SK-N-SH (cell line): Measurements from ENCODE around the gene CACNA2D4. TPM values are rescaled to one million over a fixed set of nuclear protein-coding genes. Genes with fewer than 3 reads are reported as not detected.

Experiments
- CTCF ChIA-PET: fragments of 300-600, 350-600 bp; formaldehyde crosslinking; extraction: SDS; loops from one replicate; lab custom pipeline; 2021; lab: Yijun Ruan, JAX
- POLR2A ChIA-PET: fragments of 350-600 bp; sonication (Branson Sonifier 250); formaldehyde crosslinking; extraction: SDS; loops from one replicate; lab custom pipeline; 2020; ENCODE audit warnings: antibody characterized with exemption, inconsistent platforms; lab: Yijun Ruan, JAX
- DNase-seq: peaks from one replicate; pipeline ENCODE4 v3.0.0; 2012
- H2AFZ ChIP-seq: fragments of 200-600 bp; sonication (generic); 2 replicates; pipeline ENCODE4 v1.8.1; 2016; ENCODE audit warnings: antibody characterized with exemption, mild to moderate bottlenecking, low read depth
- H3F3A ChIP-seq: fragments of 200-600 bp; sonication (generic); replicated peaks from 2 replicates; pipeline ENCODE3; 2016; ENCODE audit warnings: antibody characterized with exemption, mild to moderate bottlenecking; ENCODE audit not compliant: insufficient read depth
- H3K27ac ChIP-seq, 2 experiments: fragments of 200-500 bp in 1 of 2; fragments of 200-600 bp in 1 of 2; sonication (Bioruptor generic) in 1 of 2; sonication (generic), shearing (Covaris generic) in 1 of 2; 2 replicates each; pipeline versions ENCODE4 v1.5.1 to v1.6.1; 2014 to 2016; ENCODE audit warnings: low read depth in 2 of 2, inconsistent platforms in 1 of 2, low read length in 1 of 2, mild to moderate bottlenecking in 1 of 2, mixed read lengths in 1 of 2
- H3K27me3 ChIP-seq: fragments of 200-600 bp; sonication (generic), shearing (Covaris generic); 2 replicates; pipeline ENCODE4 v1.6.1; 2016; ENCODE audit warnings: mixed run types; ENCODE audit not compliant: insufficient read depth
- H3K36me3 ChIP-seq, 2 experiments: fragments of 200-500 bp in 1 of 2; fragments of 200-600 bp in 1 of 2; sonication (Bioruptor generic) in 1 of 2; sonication (generic) in 1 of 2; replicated peaks in 1 of 2; 2 replicates each; pipeline versions ENCODE3 to v1.5.1; 2014 to 2016; ENCODE audit warnings: low read length in 1 of 2, mild to moderate bottlenecking in 1 of 2; ENCODE audit not compliant: insufficient read depth in 2 of 2, control insufficient read depth in 1 of 2
- H3K4me1 ChIP-seq, 2 experiments: fragments of 200-500 bp in 1 of 2; fragments of 200-600 bp in 1 of 2; sonication (Bioruptor generic) in 1 of 2; sonication (generic), shearing (Covaris generic) in 1 of 2; 2 replicates each; pipeline versions ENCODE4 v1.5.1 to v1.6.1; 2014 to 2016; ENCODE audit warnings: low read depth in 1 of 2, low read length in 1 of 2, mixed run types in 1 of 2; ENCODE audit not compliant: insufficient read depth in 2 of 2, control insufficient read depth in 1 of 2
- H3K4me2 ChIP-seq: fragments of 200-600 bp; sonication (generic), shearing (Covaris generic); 2 replicates; pipeline ENCODE4 v1.6.1; 2017; ENCODE audit warnings: mixed run types
- H3K4me3 ChIP-seq, 2 experiments: fragments of 200-500 bp in 1 of 2; fragments of 200-600 bp in 1 of 2; sonication (Bioruptor generic) in 1 of 2; sonication (generic), shearing (Covaris generic) in 1 of 2; 2 replicates each; pipeline versions ENCODE4 v1.5.1 to v1.8.1; 2014 to 2016; ENCODE audit warnings: low read depth in 2 of 2, inconsistent platforms in 1 of 2, low read length in 1 of 2, mild to moderate bottlenecking in 1 of 2, mixed read lengths in 1 of 2, moderate library complexity in 1 of 2
- H3K79me2 ChIP-seq: fragments of 200-600 bp; sonication (generic); 2 replicates; pipeline ENCODE4 v1.8.1; 2017; ENCODE audit warnings: mild to moderate bottlenecking; ENCODE audit not compliant: insufficient read depth
- H3K9ac ChIP-seq: fragments of 200-600 bp; sonication (generic); 2 replicates; pipeline ENCODE4 v1.6.1; 2017; ENCODE audit warnings: mixed run types
- H3K9me2 ChIP-seq: fragments of 200-600 bp; sonication (generic); 2 replicates; pipeline ENCODE4 v1.6.1; 2017; ENCODE audit warnings: mixed run types
- H3K9me3 ChIP-seq: fragments of 200-600 bp; sonication (generic); 2 replicates; pipeline ENCODE4 v1.6.1; 2017; ENCODE audit warnings: mixed run types, mild to moderate bottlenecking, moderate library complexity
- H4K20me1 ChIP-seq: fragments of 200-600 bp; sonication (generic); 2 replicates; pipeline ENCODE4 v1.6.1; 2017; ENCODE audit warnings: mild to moderate bottlenecking, mixed run types; ENCODE audit not compliant: insufficient read depth
- EP300 ChIP-seq, 2 experiments: IDR thresholded peaks; 2 replicates each; pipeline versions ENCODE4 v1.4.0 to v1.6.1; 2012; ENCODE audit warnings: borderline replicate concordance in 1 of 2, low read depth in 1 of 2, low read length in 1 of 2
- GABPA ChIP-seq: IDR thresholded peaks from 2 replicates; pipeline ENCODE4 v1.4.0; 2012; ENCODE audit warnings: low read depth, mild to moderate bottlenecking
- GATA2 ChIP-seq: sonication (generic); formaldehyde crosslinking; IDR thresholded peaks from 2 replicates; pipeline ENCODE4 v1.5.0; 2020; ENCODE audit warnings: mild to moderate bottlenecking, missing genetic modification reagents
- MXI1 ChIP-seq: IDR thresholded peaks from 2 replicates; pipeline ENCODE4 v1.6.1; 2012; ENCODE audit warnings: mild to moderate bottlenecking, low read depth, low read length, improper control_type of control experiment
- REST ChIP-seq: IDR thresholded peaks from 2 replicates; pipeline ENCODE4 v1.6.1; 2012; ENCODE audit warnings: mild to moderate bottlenecking, low read depth, low read length, moderate library complexity
- WGBS: methylation state at CpG from one replicate; pipeline ENCODE4 v1.1.6; 2017; ENCODE audit warnings: low lambda C conversion rate; 5-methylcytosine and 5-hydroxymethylcytosine counted together
- polyA plus RNA-seq, 3 experiments: library from polyadenylated mRNA; depleted of rRNA; stranded (reverse); fragments of >200 nt; gene quantifications; 2 replicates each; pipeline ENCODE4 v1.2.3, GENCODE V29; 2012

Gene CACNA2D4
- polyA plus RNA-seq, 1 of the 3 experiments (the other 2 are of a cell fraction): 0.02 TPM

- Histone ChIP-seq H3K27ac (no peak overlapping the region), H3K79me2 (no peaks in the 10 kb centered on the region), H3K27me3 (no peaks in the 10 kb centered on the region), H3K36me3 (no peaks in the 10 kb centered on the region), H3F3A (no peaks in the 10 kb centered on the region), H4K20me1 (no peaks in the 10 kb centered on the region), H3K9me2 (no peaks in the 10 kb centered on the region), H3K4me2 (no peak overlapping the region), H3K4me1 (peaks cover 4 to 73% of the 10 kb centered on the region in 2 experiments; a peak in 3 of 4 replicates), H3K4me3 (no peak overlapping the region), H3K9me3 (no peaks in the 10 kb centered on the region), H3K9ac (no peak overlapping the region), H2AFZ (no peak overlapping the region)
- POLR2A ChIA-PET: no interaction called here
- WGBS: 52% methylated on average over 10 of the region's 10 CpGs
- TF ChIP-seq GATA2 (CRISPR knock-in tag): no peak
- CTCF ChIA-PET: interaction anchor here (1.3 kb wide), 2 partner anchors 38 to 106 kb away, joined by 3 to 8 read pairs; no protein-coding TSS in a partner anchor
- DNase-seq: no peak
Observed at GRCh38 chr12:1833596-1834028, 84.8 kb downstream of the CACNA2D4 start.

- Histone ChIP-seq H3K9me3 (no peaks in the 10 kb centered on the region), H3K27me3 (no peaks in the 10 kb centered on the region), H3K79me2 (no peaks in the 10 kb centered on the region)
- TF ChIP-seq GABPA: no peak
- TF ChIP-seq MXI1: no peak
- TF ChIP-seq, all 33 proteins: peak for 0
- Histone ChIP-seq H3K36me3 (no peaks in the 10 kb centered on the region), H3F3A (no peaks in the 10 kb centered on the region), H3K27ac (no peak overlapping the region), H4K20me1 (no peaks in the 10 kb centered on the region), H3K9me2 (no peaks in the 10 kb centered on the region), H3K4me2 (no peak overlapping the region), H2AFZ (no peak overlapping the region), H3K4me1 (peaks cover under 1 to 73% of the 10 kb centered on the region in 2 experiments; a peak in 3 of 4 replicates), H3K4me3 (no peak overlapping the region), H3K9ac (no peak overlapping the region)
- WGBS: 70% methylated on average over 16 of the region's 17 CpGs
- ChIA-PET CTCF (interaction anchor here (0.8 to 1.3 kb wide), 4 partner anchors 10 to 107 kb away, joined by 3 to 8 read pairs (median 3); no protein-coding TSS in a partner anchor), POLR2A (no interaction called here)
- DNase-seq: no peak
Observed at GRCh38 chr12:1832801-1833595, 85.5 kb downstream of the CACNA2D4 start.

- H3K9me2 ChIP-seq: no peaks in the 10 kb centered on the region
- H3K4me3 ChIP-seq: no peak overlapping the region
- H3K9me3 ChIP-seq: no peaks in the 10 kb centered on the region
- H3K9ac ChIP-seq: no peak overlapping the region
- peak overlapping the region in 1 of 2 experiments; percentile 85; a peak in 2 of 4 replicates for H3K27ac ChIP-seq
- H3F3A ChIP-seq: no peaks in the 10 kb centered on the region
- H3K4me1 ChIP-seq: peaks cover 0 to 72% of the 10 kb centered on the region in 2 experiments; a peak in 2 of 4 replicates
- WGBS: 68% methylated on average over 28 of the region's 34 CpGs
- ChIA-PET POLR2A (no interaction called here), CTCF (interaction anchor here (1.1 to 3.1 kb wide), 5 partner anchors 26 to 203 kb away, joined by 3 to 13 read pairs (median 5); no protein-coding TSS in a partner anchor)
- no peaks in the 10 kb centered on the region for H3K36me3 ChIP-seq
- H2AFZ ChIP-seq: no peak overlapping the region
- H4K20me1 ChIP-seq: no peaks in the 10 kb centered on the region
- DNase-seq: peak; percentile 38
- TF ChIP-seq EP300 (IDR thresholded peaks at IDR 0.05; ENCODE audit: borderline replicate concordance in 1 of 2, low read depth in 1 of 2, low read length in 1 of 2): no peak
- peak; percentile 94 for TF ChIP-seq REST
- no peak overlapping the region for H3K4me2 ChIP-seq
- H3K79me2 ChIP-seq: no peaks in the 10 kb centered on the region
- no peaks in the 10 kb centered on the region for H3K27me3 ChIP-seq
Observed at GRCh38 chr12:1830981-1831963, 87.2 kb downstream of the CACNA2D4 start.
